Thyroid gland (tissue), 4 donors: ENCODE results near the gene CRB1.

ENCODE experiments used
- CTCF ChIP-seq, 6 experiments: fragments of 200-600 bp in 3 of 6; fragments of 450-650 bp in 3 of 6; sonication (generic) in 3 of 6; IDR thresholded peaks; one replicate each; pipeline ENCODE4 v1.5.1; 2016 to 2019; ENCODE audit warnings: antibody characterized with exemption in 6 of 6, mild to moderate bottlenecking in 2 of 6, inconsistent platforms in 1 of 6, moderate library complexity in 1 of 6
- POLR2A ChIP-seq, 2 donors: fragments of 450-650 bp; IDR thresholded peaks; one replicate each; pipeline ENCODE4 v1.6.1; 2017; ENCODE audit warnings: antibody characterized with exemption in 2 of 2, mild to moderate bottlenecking in 2 of 2, moderate library complexity in 1 of 2

GRCh38 chr1:197314682-197315081, 46.6 kb downstream of the CRB1 start:
- TF ChIP-seq CTCF (IDR thresholded peaks at IDR 0.05) (no peak), POLR2A (IDR thresholded peaks at IDR 0.05) (no peak)
